GM12801 (cell line): ENCODE results near the gene TSPO2.

Experiments used
- CTCF ChIP-seq: IDR thresholded peaks from one replicate; pipeline ENCODE4 v1.5.1; 2011; ENCODE audit warnings: control low read depth; ENCODE audit not compliant: insufficient read length; ENCODE audit errors: extremely low read depth

Gene TSPO2

GRCh38 chr6:41049521-41049920 lies 7.3 kb downstream of the TSPO2 start:
- no peak for TF ChIP-seq CTCF

GRCh38 chr6:41049955-41050354 lies 7.7 kb downstream of the TSPO2 start:
- no peak for TF ChIP-seq CTCF

GRCh38 chr6:41050536-41050935 lies 8.3 kb downstream of the TSPO2 start:
- TF ChIP-seq CTCF = no peak

- TF ChIP-seq CTCF = no peak
Observed at GRCh38 chr6:41051873-41052272, 9.6 kb downstream of the TSPO2 start.

GRCh38 chr6:41053041-41053440 lies 10.8 kb downstream of the TSPO2 start, which contains the start of gene APOBEC2:
Gene APOBEC2, plus strand, starts transcription at chr6:41053202. Its CDS starts 146 bp downstream, at chr6:41053348.
- TF ChIP-seq CTCF = no peak

- no peak for TF ChIP-seq CTCF
Observed at GRCh38 chr6:41054511-41054910, 12.2 kb downstream of the TSPO2 start.

GRCh38 chr6:41055149-41055548 lies 12.9 kb downstream of the TSPO2 start:
- no peak for TF ChIP-seq CTCF
